A172 (cell line): ENCODE results near the gene FKBP14. TPM values are rescaled to one million over a fixed set of nuclear protein-coding genes. Genes with fewer than 3 reads are reported as not detected.
"Not testable (repeated sequence)": the region's sequence is repeated elsewhere in the genome, so short reads cannot be mapped to it uniquely, and the experiment has no call there.

ENCODE experiments used
- DNase-seq: peaks from one replicate; pipeline ENCODE4 v3.0.0-alpha.2; 2015; ENCODE audit warnings: low spot score
- total RNA-seq: library from RNA; depleted of rRNA; stranded (reverse); fragments of >200 nt; shearing (Covaris generic); gene quantifications from 2 replicates; pipeline ENCODE4 v1.2.3, GENCODE V29; 2014

Gene FKBP14
- total RNA-seq, 1 experiment from 2014 or later, result 13.4 TPM

DNA sequence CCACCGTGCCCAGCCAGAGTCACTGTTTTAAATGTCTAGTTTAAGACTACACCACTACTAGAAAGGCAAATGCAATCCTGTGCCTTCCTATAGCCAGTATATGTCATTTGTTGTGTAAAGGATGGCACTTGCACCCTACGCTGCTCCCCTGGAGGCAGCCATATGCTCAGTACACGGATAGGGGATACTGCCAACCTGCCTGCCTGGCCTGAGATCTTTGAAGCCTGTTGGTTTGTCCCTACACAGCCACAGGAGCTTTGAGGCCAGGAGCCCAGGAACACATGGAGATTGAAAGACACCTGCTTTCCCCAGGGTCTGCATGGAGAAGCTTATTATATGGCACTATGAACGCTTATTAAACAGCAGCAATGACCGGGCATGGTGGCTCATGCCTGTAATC, 34.6 kb downstream of the FKBP14 start:
- DNase-seq, result no peak

DNA sequence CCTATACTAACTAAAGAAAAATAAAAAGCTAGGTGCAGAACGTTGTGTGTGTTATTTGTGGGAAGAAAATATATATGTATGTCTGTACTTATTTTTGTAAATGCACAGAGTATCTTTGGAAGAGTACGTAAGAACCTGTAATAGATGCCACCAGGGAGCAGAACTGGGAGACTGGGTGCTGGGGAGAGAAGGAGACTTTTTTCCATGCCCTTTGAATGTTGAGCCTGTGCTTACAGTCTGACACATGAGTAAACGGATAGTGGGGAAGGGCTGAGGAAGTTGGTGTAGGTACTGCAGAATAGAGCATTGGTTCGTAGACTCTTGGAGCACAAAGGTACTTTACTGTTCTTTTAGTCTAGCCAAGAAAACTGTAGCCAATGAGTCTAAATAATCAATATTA, 35.6 kb downstream of the FKBP14 start:
- no peak for DNase-seq

DNA sequence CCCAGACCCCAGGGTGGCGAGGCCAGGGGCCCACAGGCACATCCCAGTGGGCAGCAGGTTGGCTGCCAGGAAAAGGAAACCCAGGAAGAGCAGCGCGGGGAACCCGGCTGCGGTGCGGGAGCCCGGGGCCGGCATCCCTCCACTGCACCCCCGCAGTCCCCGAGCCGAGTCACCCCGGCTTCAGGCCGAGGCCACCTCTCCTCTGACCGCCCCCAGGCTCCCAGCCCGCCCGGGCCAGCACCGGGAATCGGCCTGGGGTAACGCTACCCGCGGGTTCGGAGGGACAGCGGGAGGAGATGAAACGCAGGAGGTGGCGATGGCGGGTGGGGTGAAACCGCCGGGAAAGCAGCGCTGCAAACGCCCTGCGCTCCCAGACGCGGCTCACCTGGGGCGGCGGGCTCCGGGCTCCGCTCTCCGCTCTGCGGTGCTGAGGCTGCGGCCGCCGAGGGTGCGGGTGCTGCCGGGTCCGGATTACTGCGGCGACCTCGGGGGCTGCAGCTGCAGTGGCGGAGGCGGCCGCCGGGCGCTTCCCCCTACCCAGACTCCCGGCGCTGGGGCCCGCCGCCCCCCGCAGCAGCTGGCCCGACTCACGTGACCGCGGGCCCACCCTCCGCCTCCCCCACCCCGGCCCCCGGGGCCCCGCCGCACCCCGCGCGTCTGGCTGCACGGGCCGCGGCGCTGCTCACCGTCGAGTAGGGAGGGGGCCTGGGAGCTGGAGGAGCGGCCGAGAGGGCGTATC, 37.1 kb downstream of the FKBP14 start, which contains the start of gene SCRN1:
SCRN1 (minus strand) TSS at position 545 of the 739 bp plus-strand sequence. CDS start 20,734 bp downstream, outside the sequence.
- DNase-seq, result peak; percentile 37

DNA sequence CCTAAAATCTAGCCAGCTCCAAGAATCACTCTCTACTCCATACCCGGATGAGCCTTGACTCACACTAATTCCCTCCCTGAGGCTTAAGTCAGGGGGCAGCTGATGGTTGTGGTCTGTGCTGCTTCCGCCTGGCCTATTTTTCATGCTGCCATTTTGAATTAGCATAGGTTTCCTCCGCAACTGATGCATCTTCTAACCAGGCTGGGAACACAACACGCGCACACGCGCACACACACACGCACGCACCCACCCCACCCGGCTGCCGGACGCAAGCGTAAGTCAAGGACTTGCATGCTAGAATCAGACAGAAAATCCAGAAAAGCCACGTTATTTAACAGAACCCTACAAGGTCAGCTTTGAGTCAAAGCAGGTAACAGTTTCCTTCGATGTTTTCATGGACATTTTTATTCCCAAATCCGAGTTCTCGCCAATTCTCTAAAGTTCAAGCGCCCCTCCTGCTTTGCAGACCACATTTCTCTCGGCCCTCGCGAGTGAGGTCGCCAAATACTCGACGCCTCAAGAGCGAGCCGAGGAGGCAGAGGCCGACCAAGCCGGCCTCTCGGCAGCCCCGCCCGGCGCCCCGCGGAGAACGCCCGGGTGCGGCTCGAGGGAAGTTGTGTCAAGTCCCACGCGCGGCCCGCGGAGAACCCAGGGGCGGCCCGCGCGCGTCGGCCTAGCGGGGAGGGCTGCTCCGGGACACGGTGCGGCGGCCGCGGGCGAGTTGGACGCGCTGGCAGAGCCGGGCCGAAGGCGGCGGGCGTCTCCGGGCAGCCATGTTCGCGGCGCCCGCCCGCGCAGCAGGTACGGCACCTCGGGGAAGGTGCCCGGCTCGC, 37.9 kb downstream of the FKBP14 start:
- DNase-seq, result peak; percentile 83

DNA sequence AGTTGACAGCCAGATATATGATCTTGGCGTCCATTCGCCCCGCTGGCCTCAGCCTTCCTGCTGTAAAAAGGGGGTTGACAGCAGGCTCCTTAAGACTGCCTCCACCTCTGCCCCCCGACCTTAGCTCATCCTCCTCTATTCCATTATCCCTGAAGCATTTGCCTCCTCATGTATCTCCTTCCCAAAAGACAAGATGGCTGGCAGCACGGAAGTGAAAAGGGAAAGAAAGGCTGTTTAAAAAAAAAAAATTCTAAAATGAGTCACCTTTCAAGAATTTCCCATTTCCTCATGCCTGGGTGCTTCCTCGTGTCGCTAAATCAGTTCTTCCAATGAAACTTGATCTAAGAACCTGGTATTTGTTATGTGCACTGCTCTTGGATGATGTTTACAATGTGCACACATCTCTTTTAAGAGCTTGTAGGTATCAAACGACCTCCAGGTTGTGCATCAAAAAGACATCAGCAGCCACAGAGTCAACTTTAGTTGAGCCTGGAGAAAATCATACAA, 38.6 kb downstream of the FKBP14 start:
- DNase-seq, result peak; percentile 95

DNA sequence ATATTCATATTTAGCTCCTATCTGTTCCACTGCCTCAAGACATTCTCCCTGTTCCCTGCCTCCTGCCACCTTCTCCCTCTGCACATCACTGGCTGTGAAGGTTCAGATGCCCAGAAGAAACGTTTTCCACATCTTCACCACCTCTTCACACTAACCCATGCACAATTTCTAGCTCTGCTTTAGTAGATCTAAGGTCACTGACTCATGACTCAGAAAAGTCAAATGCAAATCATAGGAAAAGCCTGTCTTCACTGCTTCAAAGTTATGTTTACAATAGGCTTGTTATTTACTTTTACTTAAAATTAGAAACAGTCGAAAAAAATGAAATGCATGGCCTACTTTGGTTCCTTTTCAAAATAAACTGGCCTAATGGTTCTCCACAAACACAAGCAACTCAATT, 39.4 kb downstream of the FKBP14 start:
- DNase-seq, result peak; percentile 56

DNA sequence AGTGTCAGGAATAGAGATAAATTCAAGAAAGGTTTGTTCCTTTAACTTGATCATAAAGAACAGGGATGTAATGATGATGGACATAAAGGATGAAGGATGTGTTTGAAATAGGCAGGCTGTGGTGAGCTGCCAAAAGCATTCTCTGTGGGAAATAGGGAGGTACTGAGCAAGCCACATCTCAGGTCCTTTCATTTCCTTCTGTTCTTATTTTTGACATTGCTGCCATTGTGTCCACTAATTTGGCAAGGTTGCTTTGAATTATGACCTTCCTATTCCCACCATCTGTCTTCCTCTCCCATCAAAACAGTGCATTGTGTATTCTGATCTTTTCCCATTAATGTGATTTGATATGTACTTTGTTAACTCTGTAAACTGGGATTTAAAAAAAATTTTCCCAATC, 46.4 kb downstream of the FKBP14 start:
- no peak for DNase-seq

DNA sequence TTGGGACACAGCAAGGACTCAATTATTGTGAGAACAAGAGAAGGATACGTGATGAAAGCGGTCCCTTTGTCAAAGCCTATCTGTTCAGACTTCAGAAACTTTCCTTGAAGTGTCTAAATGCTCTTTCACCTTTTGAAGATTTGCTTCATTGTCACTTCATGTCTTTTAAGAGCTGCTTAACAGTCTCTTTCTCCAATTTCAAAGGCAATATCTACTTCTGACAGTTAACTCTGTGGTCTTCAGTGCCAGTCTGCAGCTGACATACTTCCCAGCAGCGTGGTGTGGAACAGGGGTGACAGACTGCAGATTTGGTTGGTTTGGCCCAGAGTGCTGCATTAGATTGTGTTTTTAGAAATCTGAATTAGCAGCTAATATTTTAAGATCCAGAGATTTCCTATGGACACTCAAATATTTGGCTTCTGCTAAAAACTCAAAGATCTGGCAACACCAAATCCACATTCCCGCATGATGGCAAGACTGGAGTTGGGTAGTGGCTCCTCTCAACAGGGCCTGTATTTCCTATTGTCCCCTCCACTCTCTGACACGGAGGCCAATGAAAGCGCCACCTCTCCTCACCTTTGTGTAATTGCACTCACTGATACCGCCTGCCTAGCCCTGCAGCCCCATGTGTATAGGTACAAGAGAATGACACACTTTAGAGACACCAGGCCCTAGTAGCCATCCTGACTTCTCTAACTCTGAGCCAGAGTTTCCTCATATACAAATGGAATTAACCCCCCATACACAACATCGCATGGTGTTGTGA, 48.4 kb downstream of the FKBP14 start:
- no peak for DNase-seq

DNA sequence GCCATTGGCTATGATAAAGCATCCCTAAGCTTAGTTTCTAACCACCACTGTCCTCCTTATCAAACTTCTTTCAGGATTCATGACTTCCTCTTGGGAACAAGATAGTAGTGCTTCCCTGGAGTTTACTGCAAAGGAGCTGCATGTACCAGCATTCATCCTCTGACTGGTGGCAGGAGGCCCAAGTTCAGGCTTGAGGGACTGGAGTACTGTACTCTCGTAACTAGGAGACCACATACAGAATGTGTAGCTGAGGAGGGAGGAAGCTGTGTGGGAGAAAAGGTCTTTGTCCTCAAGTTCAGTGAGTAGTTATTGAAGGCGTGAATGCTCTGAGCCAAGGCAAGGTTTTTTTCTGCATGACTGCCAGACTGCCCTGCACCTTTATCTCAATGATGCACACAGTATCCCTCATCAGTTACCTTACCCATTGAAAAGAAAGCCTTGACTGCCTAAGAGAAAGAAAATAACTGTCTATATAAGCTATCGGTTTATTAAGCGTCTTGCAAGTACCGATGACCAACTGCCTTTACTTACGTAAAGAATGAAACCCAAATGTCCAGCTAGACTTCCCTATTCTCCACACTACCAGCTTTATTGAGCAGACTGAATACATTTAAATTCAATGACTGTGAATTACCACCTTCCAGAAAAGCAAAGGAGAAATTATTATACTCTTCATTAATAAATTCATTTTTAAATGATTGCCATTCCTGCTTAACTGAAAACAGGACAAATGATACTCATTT, 49.7 kb downstream of the FKBP14 start:
- peak; percentile 21 for DNase-seq

DNA sequence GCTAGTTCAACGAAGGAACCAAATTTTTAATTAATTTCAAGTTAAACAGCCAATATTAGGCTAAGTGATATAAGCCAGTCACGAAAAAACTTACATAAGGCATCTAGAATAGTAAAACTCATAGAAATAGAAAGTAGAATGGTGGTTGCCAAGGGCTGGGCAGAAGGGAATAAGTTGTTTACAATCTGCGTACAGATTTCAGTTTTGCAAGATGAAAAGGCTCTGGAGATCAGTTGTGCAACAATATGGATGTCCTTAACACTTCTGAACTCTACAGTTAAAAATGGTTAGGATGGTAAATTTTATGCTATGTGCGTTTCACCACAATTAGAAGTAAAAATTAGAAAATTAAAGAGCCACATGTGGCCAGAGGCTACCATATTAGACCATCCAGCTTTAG, 50.2 kb downstream of the FKBP14 start:
- no peak for DNase-seq

DNA sequence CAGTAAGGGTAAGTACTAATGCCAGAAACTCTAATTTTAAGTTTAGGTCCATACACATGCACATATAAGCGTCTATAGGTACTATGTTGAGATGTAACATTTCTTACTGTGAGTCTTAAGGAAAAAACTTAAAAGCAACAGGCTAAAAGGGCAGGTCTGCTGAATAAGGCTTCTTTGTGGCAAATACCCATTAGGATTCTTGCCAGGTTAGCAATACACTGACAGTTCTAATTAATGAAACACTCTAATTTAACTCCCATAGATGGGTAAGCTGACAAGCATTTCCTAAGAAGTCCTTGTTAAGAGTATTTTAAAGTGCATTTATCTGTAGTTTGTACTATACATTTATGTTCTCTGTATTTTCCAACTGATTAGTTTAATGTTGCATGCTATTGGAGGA, 50.9 kb downstream of the FKBP14 start:
- DNase-seq, result no peak

DNA sequence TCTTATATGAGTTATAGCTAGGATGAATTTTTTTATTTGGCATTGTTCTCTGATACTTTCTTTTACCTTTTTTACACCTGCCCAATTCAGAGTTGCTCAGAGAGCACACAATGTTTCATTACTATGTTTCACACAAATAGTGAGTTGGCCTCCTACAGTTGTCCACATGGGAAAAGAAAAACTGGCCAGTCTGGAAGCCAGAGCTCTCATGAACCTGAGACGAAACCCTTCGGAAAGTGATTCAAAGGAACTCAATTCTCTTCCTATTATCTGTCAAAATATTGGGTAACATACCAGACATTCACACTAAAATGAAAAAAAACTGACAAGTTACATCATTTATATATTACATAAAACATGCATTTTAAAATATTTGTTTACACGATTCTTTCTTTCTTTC, 52.2 kb downstream of the FKBP14 start:
- DNase-seq, result no peak

DNA sequence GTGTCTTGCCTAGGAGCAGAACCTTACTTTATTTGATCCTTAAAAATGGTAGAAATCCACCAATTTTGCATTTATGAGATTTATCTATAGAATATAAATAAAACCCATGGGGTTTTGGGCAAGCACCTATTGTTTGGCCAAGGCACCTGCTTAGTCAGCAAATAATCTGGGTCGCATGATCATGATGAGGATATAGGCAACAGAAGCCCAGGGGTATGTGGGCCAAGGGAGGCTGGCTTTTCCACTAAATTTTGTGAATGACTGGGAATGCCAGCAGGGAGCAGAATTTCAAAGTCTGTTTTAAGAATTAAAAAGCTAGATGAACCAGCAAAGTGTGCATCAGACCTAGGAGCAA, 54.2 kb downstream of the FKBP14 start:
- DNase-seq, result no peak

DNA sequence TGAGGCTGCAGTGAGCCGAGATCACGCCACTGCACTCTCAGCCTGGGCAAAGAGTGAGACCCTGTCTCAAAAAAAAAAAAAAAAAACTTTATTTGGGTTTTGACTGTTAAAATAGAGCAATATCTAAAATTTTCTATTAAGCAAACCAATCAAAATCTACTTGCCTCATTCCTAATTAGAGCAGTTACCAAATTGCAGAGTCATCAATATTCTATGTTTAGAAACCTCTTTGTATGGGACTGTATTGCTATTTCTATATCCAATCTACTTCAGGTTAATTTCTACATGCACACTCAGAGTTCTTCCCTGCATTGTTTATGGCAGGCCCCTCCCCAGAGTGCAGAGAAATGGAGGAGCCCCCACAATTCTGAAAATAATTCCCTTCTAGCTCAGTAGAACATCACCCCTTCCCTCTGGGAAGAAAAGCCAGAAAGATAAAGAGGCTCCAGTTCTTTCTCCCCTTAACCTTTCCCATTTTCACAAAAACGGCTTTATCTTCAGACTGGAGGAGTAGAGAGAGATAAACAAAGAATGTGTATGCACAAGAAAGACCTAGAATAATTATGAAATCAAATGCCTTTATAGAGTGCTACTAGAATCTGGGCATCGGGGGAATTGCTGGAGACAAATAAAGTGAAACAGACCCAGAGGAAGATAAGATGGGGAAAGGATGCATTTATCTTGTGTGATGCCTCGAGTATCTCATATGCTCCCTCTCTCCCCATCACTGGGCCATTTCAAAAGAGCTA, 54.8 kb downstream of the FKBP14 start:
- DNase-seq, result no peak

DNA sequence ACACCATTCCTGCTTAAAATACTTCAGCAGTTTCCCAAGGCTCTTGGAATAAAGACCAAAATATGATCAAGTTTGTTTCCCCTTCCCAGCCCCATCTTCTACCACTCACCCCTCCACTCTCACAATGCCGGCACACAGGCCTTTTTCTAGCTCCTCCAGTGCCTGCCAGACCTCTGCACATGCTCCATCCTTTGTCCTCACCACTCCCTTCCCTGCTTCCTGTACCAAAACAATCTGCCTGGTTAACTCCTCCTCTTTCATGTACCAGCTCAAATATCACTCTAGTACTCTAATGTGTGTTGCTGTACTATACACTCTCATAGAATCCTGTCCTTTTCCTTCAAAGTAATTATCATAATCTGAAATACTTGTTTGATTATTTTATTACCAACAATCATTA, 56.3 kb downstream of the FKBP14 start:
- DNase-seq, result peak; percentile 23

DNA sequence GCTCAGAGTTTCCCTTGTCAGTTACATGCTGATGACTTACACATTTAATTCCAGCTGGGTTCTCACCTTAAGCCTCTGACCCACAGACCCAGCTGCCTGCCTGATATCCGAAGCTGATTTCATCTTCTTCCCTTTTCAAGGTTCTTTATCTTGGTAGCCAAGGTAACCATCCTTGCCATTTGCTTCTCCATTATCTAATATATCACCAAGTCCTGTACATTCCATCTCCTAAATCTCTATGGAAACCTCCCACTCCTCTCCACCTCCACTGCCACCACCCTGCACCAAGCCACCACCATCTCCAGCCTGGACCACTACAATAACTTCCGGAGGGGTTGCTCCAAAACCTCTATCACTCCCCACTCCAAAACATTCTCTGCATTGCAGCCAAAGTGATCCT, 56.8 kb downstream of the FKBP14 start:
- DNase-seq, result no peak

DNA sequence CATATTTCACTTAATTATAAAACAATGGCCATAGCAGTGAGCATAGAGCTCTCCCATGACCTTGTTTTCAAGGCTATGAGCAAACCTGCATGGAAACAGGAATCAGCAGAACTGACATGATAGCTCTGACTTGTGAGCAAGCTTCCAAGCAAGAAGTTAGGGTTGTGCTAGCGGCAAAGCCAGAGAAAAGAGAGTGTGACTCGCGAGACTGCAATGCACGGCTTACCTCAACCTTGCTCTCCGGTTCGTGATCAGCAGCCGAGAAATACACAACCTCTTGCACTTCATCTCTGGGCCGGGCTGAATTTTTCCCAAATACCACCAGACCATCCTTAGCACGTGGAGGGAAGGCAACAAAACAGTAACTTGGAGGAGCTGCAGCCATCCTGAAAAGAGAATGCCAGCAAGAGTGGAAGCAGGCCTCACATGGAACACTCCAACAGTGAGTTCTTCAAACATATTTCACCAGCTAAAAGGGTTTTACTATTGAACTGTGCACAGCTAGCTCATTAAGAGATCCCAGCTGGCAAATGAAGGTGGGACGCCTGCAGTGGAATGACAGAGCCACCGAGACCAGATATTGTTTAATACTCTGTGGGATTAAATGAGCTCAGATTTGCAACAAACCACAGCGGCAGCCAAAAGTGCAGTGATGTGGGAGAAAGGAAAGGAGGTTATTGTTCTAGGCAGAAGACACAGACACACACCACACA, 57.7 kb downstream of the FKBP14 start:
- peak; percentile 84 for DNase-seq

DNA sequence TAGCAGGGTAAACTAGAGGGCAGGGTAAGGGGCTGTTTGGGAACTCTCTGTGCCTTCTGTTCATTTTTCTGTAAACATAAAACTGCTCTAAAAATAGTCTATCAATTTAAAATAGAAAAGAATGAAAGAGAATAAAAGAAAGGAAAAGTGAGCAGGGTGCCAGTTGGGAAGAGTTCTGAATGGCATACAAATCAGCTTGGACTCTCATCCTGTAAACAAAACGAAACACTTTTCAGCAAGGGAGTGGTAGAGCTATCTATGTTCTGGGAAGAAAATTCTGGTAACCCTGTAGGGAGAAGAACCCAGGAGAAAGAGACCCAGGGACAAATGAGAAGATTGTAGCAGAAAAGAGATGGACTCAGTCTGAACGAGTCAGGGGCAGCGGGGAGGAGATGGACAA, 61.5 kb downstream of the FKBP14 start:
- DNase-seq, result no peak

DNA sequence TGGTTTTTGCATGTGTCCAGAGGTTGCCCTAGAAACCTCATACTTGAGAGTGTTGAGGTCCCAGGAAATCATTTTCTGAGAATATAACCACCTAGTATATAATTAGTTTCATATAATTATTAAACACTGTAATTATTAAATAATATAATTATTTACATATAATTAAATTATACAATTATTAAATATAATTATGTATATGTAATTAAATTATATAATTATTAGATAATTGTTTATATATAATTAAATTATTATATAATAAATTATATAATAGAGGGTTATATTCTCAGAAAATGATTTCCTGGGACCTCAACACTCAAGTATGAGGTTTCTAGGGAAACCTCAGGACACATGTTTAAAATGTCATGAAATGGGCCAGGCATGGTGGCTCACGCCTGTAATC, 64.5 kb downstream of the FKBP14 start:
- no peak for DNase-seq

DNA sequence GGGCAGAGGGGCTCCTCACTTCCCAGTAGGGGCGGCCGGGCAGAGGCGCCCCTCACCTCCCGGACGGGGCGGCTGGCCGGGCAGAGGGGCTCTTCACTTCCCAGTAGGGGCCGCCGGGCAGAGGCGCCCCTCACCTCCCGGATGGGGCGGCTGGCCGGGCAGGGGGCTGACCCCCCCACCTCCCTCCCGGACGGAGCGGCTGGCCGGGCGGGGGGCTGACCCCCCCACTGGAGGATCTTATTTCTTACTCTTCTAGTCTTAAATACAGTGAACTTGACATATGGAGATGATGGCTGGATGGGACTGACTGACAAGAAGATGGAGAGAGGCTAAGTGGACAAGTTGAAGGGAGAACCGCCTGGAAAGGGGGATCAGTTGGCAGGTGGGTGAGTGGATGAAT, 64.9 kb downstream of the FKBP14 start:
- DNase-seq, result not testable (repeated sequence)
